Adipocyte (in vitro differentiated cells): ENCODE results near the gene BCOR.

Experiments used
- DNase-seq: peaks from one replicate; pipeline ENCODE4 v3.0.0-alpha.2; 2015; ENCODE audit warnings: low read depth
- H3K27me3 ChIP-seq: replicated peaks from 2 replicates; pipeline ENCODE4 v1.7.0; 2013; ENCODE audit warnings: mild to moderate bottlenecking, low read length, moderate library complexity; ENCODE audit not compliant: control insufficient read depth, insufficient read depth
- H3K36me3 ChIP-seq: 2 replicates; pipeline ENCODE4 v1.7.0; 2013; ENCODE audit warnings: low read length, mild to moderate bottlenecking, moderate library complexity; ENCODE audit not compliant: control insufficient read depth, insufficient read depth, severe bottlenecking
- H3K4me1 ChIP-seq: 2 replicates; pipeline ENCODE4 v1.7.0; 2013; ENCODE audit warnings: mild to moderate bottlenecking, low read length, moderate library complexity; ENCODE audit not compliant: control insufficient read depth, insufficient read depth
- H3K4me3 ChIP-seq: 2 replicates; pipeline ENCODE4 v1.7.0; 2013; ENCODE audit warnings: mild to moderate bottlenecking, low read length, moderate library complexity
- H3K9ac ChIP-seq: 2 replicates; pipeline ENCODE4 v1.7.0; 2013; ENCODE audit warnings: mild to moderate bottlenecking, low read length, moderate library complexity
- H3K9me3 ChIP-seq: 2 replicates; pipeline ENCODE4 v1.7.0; 2013; ENCODE audit warnings: mild to moderate bottlenecking, low read length, moderate library complexity; ENCODE audit not compliant: control insufficient read depth

The BCOR gene

DNA sequence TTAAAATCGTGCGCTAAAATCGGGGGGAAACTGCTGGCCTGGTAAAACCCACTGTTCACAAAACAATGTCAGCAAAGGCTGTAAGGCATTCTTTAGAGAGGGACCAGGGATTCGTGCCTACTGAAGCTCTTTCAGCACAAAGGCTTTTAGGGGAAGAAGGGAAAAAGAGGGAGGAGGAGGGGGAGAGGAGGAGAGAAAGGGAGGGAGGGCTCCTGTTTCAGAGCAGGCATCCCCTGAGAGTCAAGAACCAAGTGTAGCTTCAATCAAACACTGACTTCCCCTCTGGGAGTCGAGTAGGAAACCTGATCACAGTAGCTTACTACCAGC lies 9.5 kb downstream of the BCOR start:
- DNase-seq: no peak
- Histone ChIP-seq H3K27me3 (peaks cover 26% of the 10 kb centered on the region), H3K9me3 (no peaks in the 10 kb centered on the region), H3K9ac (no peak overlapping the region), H3K4me3 (no peak overlapping the region), H3K4me1 (peaks cover 2% of the 10 kb centered on the region), H3K36me3 (no peaks in the 10 kb centered on the region)

DNA sequence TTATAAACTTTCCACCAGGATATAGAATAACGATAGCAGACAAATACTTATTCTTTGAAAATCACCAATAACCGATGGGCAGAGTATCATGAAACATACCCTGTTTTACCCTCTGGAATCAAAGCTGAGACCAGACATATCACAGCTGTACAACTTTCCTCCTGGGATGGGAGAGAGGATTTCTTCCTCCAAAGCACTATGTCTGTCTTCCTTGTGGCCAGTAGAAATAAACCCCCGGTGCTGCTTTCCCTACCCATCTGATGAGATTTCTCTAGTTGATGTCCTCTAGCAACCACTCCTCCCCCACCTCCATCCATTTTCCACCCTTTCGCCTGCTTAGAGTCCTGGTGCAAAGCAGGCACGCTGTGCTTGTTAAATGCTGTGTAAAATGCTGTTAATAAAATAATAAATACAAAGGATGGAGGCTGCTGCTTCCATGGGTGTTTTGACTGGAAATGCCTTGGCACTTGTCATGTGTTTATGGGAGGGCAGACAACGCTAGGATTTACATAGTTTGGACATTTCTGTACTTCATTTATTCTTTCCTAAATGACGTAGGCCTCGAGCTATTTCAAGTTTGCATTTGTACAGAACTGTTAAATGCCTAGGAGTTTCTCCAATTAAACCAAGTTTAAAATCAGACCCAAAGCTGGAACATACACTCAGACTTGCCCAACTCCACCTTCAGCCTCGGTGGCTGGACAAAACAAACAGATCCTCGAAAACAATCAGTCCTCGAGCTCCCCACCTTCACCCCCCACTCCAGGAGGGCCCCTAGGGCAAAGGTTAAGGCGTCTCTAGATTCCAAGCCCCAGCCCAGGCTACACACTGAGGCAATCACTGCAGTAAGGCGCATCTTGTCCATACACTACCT lies 10.1 kb downstream of the BCOR start:
- Histone ChIP-seq H3K27me3 (peaks cover 24% of the 10 kb centered on the region), H3K4me3 (no peak overlapping the region), H3K9me3 (no peaks in the 10 kb centered on the region), H3K9ac (no peak overlapping the region), H3K4me1 (peaks cover 2% of the 10 kb centered on the region), H3K36me3 (no peaks in the 10 kb centered on the region)
- no peak for DNase-seq

DNA sequence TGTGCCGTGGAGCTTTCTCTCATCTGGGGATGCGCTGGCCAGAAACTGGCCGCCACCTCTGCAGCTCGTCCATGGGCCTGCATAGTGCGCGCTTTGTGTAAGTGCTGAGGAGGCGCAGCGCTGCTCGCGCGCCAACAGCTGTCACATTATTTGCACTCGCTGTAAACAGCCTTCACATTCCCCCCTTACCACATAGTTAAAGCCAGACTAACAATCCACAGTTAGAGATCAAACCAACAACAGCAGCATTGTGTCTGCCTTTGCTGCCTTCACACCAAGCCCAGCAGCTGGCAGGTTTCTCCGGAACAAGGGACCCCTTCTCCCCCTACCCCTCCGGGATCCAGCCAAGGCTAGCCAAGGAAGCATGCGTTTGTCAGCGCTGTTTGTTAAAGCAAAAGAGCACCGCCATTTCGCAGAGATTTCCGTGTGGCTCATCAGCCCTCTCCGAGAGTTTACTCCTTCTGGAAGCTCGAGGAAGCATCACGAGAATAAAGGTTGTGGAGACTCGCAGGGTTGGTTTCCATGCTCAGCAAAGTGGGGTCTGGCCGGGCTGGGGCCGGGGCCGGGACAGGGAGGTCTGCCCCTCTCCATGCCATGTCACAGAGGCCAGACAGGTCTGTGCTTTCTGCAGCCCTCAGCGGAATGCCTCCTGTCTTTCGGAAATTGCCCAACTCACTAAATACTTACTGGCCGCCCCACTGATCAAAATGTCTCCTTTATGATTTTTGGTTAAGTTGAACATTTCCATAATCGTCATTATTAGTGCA lies 11.0 kb downstream of the BCOR start:
- no peak for DNase-seq
- Histone ChIP-seq H3K36me3 (no peaks in the 10 kb centered on the region), H3K9me3 (no peaks in the 10 kb centered on the region), H3K9ac (no peak overlapping the region), H3K4me1 (peaks cover 2% of the 10 kb centered on the region), H3K4me3 (no peak overlapping the region), H3K27me3 (peaks cover 19% of the 10 kb centered on the region)

DNA sequence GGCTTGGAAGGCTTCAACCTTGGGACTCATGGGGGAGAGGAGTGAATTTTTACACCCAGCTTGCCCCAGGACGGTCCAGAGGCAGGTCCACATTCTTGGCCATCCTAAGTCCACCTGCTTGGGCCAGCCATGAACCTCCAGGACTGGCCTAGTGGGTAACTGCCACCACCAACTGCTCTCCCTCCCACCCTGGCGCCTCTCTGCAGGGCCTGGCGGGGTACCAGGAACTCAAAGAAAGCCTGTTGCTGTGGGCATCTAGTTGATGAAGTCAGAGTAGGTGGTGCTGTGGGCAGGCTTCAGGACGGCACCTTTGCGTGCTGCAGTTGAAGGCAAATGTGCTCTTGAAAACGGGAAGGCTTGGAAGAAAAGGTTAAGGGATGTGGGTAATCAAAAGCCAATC lies 12.0 kb downstream of the BCOR start:
- Histone ChIP-seq H3K4me1 (peaks cover 2% of the 10 kb centered on the region), H3K4me3 (no peak overlapping the region), H3K27me3 (peaks cover 24% of the 10 kb centered on the region), H3K9ac (no peak overlapping the region), H3K36me3 (no peaks in the 10 kb centered on the region), H3K9me3 (no peaks in the 10 kb centered on the region)
- DNase-seq: no peak

DNA sequence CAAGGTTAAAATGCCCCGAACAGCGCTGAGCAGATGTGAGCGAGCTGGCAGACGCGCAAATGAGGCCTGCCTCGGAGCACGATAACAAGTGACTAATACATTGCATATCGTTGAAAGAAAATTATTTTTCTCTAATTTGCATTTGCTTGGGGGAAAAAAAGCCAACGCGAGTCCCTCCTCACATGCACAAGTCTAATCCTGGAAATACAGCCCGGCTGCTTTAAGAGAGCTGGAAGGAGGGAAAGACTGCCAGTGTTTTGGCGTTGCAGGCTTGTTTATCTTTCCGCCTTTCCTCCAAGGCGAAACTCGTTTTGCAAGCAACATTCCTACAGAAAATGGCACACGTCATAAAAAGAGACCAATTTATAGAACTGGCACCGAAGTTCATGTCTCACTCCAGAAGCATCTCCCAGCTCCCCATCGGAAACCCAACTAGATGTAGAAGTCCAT lies 12.6 kb downstream of the BCOR start:
- H3K4me3 ChIP-seq: no peak overlapping the region
- H3K9ac ChIP-seq: no peak overlapping the region
- no peaks in the 10 kb centered on the region for H3K36me3 ChIP-seq
- peak; percentile 81 for DNase-seq
- no peaks in the 10 kb centered on the region for H3K9me3 ChIP-seq
- H3K4me1 ChIP-seq: peaks cover 2% of the 10 kb centered on the region
- H3K27me3 ChIP-seq: peaks cover 24% of the 10 kb centered on the region

DNA sequence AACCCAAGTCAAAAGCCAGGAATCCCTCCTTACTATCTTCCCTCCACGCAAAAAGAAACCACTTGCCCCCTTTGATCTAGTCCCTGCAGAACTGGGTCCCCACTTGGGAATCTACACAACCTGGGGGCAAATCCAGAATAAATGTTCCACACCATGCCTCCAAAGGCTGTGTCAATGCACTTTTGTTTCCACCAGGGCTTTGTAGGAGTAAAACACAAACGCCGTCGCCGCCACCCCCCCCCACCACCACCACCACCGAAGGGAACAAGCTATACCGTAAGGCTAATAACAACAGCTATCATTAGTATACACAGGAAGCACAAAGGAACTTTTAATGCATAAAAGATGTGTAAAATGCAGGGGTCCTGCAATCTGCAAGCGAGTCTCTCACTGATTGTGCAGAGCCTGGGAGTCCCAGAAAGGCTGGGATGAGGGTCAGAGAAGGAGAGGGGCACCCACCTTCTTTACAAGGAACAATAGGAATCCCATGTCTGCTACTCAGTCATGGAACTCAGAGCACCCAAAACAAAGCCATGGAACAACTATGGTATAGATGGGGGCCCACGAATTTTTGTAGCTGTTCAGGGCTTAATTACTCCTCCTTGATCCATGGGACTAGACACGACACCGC lies 13.2 kb downstream of the BCOR start:
- Histone ChIP-seq H3K4me3 (no peak overlapping the region), H3K9me3 (no peaks in the 10 kb centered on the region), H3K9ac (no peak overlapping the region), H3K4me1 (peaks cover 2% of the 10 kb centered on the region), H3K27me3 (peaks cover 25% of the 10 kb centered on the region), H3K36me3 (no peaks in the 10 kb centered on the region)
- no peak for DNase-seq

DNA sequence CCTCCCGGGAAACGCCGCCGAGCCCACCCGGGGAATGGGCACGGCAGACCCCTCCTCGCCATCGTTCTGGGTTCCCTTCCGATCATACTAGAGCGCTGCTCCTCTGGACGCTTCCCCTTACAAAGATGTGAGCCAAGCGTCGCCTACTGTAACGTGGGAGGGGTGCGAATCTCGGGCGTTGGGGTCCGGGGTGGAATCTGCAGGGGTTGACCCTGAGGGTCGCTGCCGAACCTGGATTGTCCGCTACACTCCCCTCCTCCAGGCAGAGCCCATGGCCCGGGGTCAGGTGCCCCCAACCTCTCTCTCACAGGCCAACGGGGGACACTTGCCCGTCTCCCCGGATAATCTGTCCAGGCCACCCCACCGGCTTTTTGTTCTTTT lies 13.8 kb downstream of the BCOR start:
- no peaks in the 10 kb centered on the region for H3K36me3 ChIP-seq
- no peak for DNase-seq
- no peak overlapping the region for H3K9ac ChIP-seq
- peak overlapping the region; percentile 70 for H3K4me3 ChIP-seq
- peaks cover 29% of the 10 kb centered on the region for H3K27me3 ChIP-seq
- H3K4me1 ChIP-seq: peaks cover 2% of the 10 kb centered on the region
- no peaks in the 10 kb centered on the region for H3K9me3 ChIP-seq

DNA sequence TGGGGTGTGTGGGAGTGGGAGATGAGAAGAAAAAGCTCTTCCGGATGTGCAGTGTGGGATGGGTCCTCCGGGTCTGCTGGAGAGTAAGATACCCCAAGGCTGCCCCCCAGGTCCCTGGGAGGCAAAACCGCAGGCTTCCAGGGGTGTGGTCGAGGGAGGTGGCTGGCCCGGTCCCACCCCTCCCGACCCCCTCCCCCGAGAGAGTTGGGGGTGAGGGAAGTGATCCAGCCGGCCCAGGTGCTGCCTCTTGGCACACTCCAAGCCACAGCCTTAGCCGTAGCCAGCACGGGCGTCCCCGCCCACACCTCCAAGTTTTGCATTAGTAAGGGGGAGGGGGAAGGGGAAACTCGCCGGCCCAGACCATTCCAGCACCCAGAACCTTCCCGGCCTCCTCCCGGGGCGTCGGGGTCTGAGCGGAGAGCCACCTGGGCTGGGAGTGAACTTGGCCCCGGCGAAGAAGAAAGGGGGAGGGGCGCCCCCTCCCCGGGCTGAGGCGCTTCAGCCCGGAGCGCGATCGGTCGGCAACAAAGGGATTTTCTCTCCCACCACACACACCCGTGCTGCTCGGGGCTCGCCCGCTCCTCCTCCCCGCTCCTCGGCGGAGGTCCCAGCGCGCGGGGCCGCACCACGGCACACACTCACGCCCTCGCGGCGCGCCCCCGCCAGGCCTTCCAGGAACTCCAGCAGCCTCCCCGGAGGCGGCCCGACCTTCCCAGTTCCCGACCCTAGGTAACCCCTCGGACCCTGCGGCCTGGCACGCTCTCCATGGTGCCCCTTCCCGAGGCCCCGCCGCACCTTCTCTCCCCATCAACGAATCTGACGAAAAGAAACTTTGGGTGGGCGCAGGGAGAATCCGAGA lies 14.4 kb downstream of the BCOR start:
- H3K4me1 ChIP-seq: peaks cover 2% of the 10 kb centered on the region
- no peaks in the 10 kb centered on the region for H3K9me3 ChIP-seq
- H3K36me3 ChIP-seq: no peaks in the 10 kb centered on the region
- peak overlapping the region; percentile 20 for H3K9ac ChIP-seq
- H3K4me3 ChIP-seq: peak overlapping the region; percentile 70
- H3K27me3 ChIP-seq: peaks cover 26% of the 10 kb centered on the region
- no peak for DNase-seq

DNA sequence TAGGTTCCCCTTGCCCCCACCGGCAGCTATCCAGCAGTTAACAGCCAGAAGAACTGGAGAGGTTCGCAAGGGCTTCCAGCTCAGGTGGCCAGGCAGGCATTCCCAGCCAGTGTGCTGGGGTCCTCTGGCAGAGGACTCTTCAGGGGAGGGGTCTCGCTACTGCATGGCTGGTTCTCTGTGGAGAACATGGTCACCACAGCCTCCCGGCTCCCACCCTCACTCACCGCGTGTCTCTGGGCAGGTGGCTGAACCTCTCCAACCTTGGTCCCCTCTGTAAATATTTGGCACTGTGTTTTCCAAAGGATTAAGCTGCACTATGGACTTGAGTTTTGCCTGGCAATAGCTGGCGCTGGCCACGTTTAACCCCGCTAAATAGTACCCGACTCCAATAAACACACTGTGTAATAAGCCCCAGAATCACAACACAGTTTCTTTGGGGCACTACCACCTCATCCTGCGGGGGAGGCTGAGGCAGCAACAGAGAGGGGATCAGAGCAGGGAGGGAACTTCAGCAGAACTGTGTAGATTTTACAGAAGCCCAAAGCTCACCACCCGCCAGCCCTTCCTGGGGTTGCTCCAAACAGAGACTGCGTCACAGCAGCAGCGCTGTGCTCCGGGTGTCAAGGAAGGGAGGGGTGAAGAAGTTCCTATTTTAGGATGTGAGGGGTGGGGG lies 15.2 kb downstream of the BCOR start:
- Histone ChIP-seq H3K4me3 (no peak overlapping the region), H3K4me1 (peaks cover 2% of the 10 kb centered on the region), H3K27me3 (peaks cover 22% of the 10 kb centered on the region), H3K9me3 (no peaks in the 10 kb centered on the region), H3K36me3 (no peaks in the 10 kb centered on the region), H3K9ac (no peak overlapping the region)
- DNase-seq: no peak

DNA sequence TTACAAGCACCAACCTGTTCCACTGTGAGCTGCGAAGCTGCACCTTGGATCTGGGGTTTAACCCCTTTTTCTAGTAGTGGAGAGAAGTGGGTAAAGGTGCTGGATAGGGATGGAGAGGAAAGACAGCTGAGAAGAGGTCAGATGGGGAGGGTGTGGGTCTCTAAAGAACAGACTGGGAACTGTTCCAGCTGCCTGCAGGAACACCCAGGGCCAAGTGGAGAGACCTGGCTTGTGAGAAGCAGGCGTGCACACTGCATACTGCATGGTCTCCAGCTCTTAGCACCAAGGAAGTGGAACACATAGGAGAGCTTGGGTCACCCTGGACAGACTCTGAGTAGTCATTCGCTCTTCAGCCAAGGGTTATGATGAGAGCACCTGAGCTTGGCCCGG lies 16.1 kb downstream of the BCOR start:
- peaks cover 22% of the 10 kb centered on the region for H3K27me3 ChIP-seq
- no peak overlapping the region for H3K9ac ChIP-seq
- H3K9me3 ChIP-seq: no peaks in the 10 kb centered on the region
- no peaks in the 10 kb centered on the region for H3K36me3 ChIP-seq
- no peak overlapping the region for H3K4me3 ChIP-seq
- DNase-seq: no peak
- H3K4me1 ChIP-seq: peaks cover 2% of the 10 kb centered on the region
